K562 (cell line): Measurements from ENCODE around the gene NEU1. TPM values are rescaled to one million over a fixed set of nuclear protein-coding genes. Genes with fewer than 3 reads are reported as not detected.
A peak's percentile ranks its signal among the peaks of the same experiment; 100 is the strongest.

Experiments
- ARID2 ChIP-seq: fragments of 450-650 bp; IDR thresholded peaks from 2 replicates; pipeline ENCODE4 v1.6.1; 2017; ENCODE audit warnings: antibody characterized with exemption, mild to moderate bottlenecking
- ARNT ChIP-seq, 2 experiments: fragments of 450-650 bp; IDR thresholded peaks; 2 replicates each; pipeline ENCODE4 v1.6.1; 2016; ENCODE audit warnings: mild to moderate bottlenecking in 1 of 2
- E2F8 ChIP-seq: fragments of 450-650 bp; IDR thresholded peaks from 2 replicates; pipeline ENCODE4 v1.7.1; 2018; ENCODE audit warnings: mild to moderate bottlenecking, low read depth; ENCODE audit not compliant: partially characterized antibody
- ELF2 ChIP-seq: fragments of 250-450 bp; sonication (Bioruptor Pico); IDR thresholded peaks from 2 replicates; pipeline ENCODE4 v1.5.0; 2021; ENCODE audit warnings: mild to moderate bottlenecking
- ETS2 ChIP-seq: IDR thresholded peaks from 2 replicates; pipeline ENCODE4 v1.6.1; 2016; ENCODE audit warnings: borderline replicate concordance, missing genetic modification characterization, mild to moderate bottlenecking, moderate library complexity, missing compliant biosample characterization; ENCODE audit not compliant: poor library complexity, severe bottlenecking
- KDM5B ChIP-seq: fragments of 200-600 bp; sonication (generic); IDR thresholded peaks from 2 replicates; pipeline ENCODE4 v1.6.1; 2012; ENCODE audit warnings: low read depth, mild to moderate bottlenecking, moderate library complexity, low read length, control low read depth, inconsistent platforms; ENCODE audit not compliant: insufficient replicate concordance
- MEF2A ChIP-seq: IDR thresholded peaks from 2 replicates; pipeline ENCODE4 v1.6.1; 2011; ENCODE audit warnings: low read depth, mild to moderate bottlenecking, low read length, moderate library complexity; ENCODE audit not compliant: control insufficient read depth
- NR1H2 ChIP-seq: sonication (generic); formaldehyde crosslinking; IDR thresholded peaks from 2 replicates; pipeline ENCODE4 v1.4.0; 2020; ENCODE audit warnings: mild to moderate bottlenecking, missing genetic modification reagents
- PHB2 ChIP-seq: fragments of 450-650 bp; IDR thresholded peaks from 2 replicates; pipeline ENCODE4 v1.6.1; 2017; ENCODE audit warnings: low read depth
- RAD21 ChIP-seq, 2 experiments: fragments of 250-450 bp in 1 of 2; fragments of 450-650 bp in 1 of 2; sonication (Bioruptor Pico) in 1 of 2; formaldehyde crosslinking in 1 of 2; IDR thresholded peaks in 1 of 2; conservative IDR thresholded peaks in 1 of 2; 2 replicates each; pipeline versions ENCODE4 v1.4.0 to v1.8.0; 2020 to 2022; ENCODE audit warnings: mild to moderate bottlenecking in 2 of 2, moderate library complexity in 1 of 2
- RFX7 ChIP-seq: fragments of 250-450 bp; sonication (Bioruptor Pico); IDR thresholded peaks from 2 replicates; pipeline ENCODE4 v1.5.1; 2021; ENCODE audit warnings: mild to moderate bottlenecking
- SAP30 ChIP-seq: fragments of 200-600 bp; sonication (generic); IDR thresholded peaks from 2 replicates; pipeline ENCODE4 v1.6.1; 2012; ENCODE audit warnings: borderline replicate concordance, low read depth, mild to moderate bottlenecking, moderate library complexity, low read length, control low read depth, inconsistent platforms; ENCODE audit not compliant: insufficient read depth, poor library complexity, severe bottlenecking
- SIRT6 ChIP-seq: IDR thresholded peaks from one replicate; pipeline ENCODE4 v1.6.1; 2012; ENCODE audit warnings: low read depth, mild to moderate bottlenecking, control low read depth, inconsistent platforms, low read length, moderate library complexity
- XRCC5 ChIP-seq: fragments of 200-400 bp; formaldehyde crosslinking; IDR thresholded peaks from 2 replicates; pipeline ENCODE4 v1.6.1; 2017; ENCODE audit warnings: low read depth, mild to moderate bottlenecking, low read length
- ZBTB33 ChIP-seq: sonication (generic); formaldehyde crosslinking; IDR thresholded peaks from 2 replicates; pipeline ENCODE4 v1.8.1; 2023; ENCODE audit warnings: mild to moderate bottlenecking, missing genetic modification reagents
- ZBTB7A ChIP-seq: IDR thresholded peaks from 2 replicates; pipeline ENCODE4 v1.6.1; 2011; ENCODE audit warnings: low read depth, mild to moderate bottlenecking, low read length, moderate library complexity, borderline replicate concordance; ENCODE audit not compliant: control insufficient read depth
- ZNF512 ChIP-seq: IDR thresholded peaks from 2 replicates; pipeline ENCODE4 v1.6.1; 2016; ENCODE audit warnings: missing genetic modification characterization, missing compliant biosample characterization
- polyA plus RNA-seq, 8 experiments: library from polyadenylated mRNA; depleted of rRNA in 4 of 8; stranded (reverse) in 5 of 8; unstranded in 3 of 8; fragments of >200 nt; fragmentation: Nextera tagmentation in 2 of 8; fragmentation: Illumina TruSeq in 1 of 8; extraction: Ambion mirVana in 2 of 8; extraction: Trizol in 1 of 8; gene quantifications; 2 replicates each; pipeline versions ENCODE4 v1.2.1 to v1.2.3, GENCODE V29; 2011 to 2014; ENCODE audit warnings: inconsistent platforms in 1 of 8, missing spikeins in 1 of 8
- total RNA-seq, 7 experiments: library from RNA; depleted of rRNA in 6 of 7; stranded (reverse); fragments of >200 nt in 6 of 7; fragmentation: Illumina TruSeq in 2 of 7; extraction: Trizol in 2 of 7; gene quantifications; 2 replicates each; pipeline versions ENCODE4 v1.2.1 to v1.2.3, GENCODE V29; 2011 to 2021; ENCODE audit warnings: low replicate concordance in 1 of 7

NEU1 gene
- total and polyA plus RNA-seq, 9 of the 15 experiments (the other 6 are each of a cell fraction or from before 2014, with no cell fraction given): 14.8 to 67.8 (median 51.0) TPM

- TF ChIP-seq ELF2: 0 out of 2 replicates have a peak, but pooled peaks have one; percentile 42
- peak; percentile 90 for TF ChIP-seq SIRT6
- 0 out of 2 replicates have a peak, but pooled peaks have one; percentile 36 for TF ChIP-seq MEF2A
- peak; percentile 18 for TF ChIP-seq E2F8
- peak; percentile 29 to 32; a peak in 1 of 4 replicates for TF ChIP-seq RAD21 (CRISPR knock-in tag; conservative IDR thresholded peaks at IDR 0.05 in 1 of 2, IDR thresholded peaks at IDR 0.05 in 1 of 2)
- TF ChIP-seq NR1H2 (CRISPR knock-in tag): peak; percentile 25; the same call in 1 of the 2 replicates
- TF ChIP-seq ARID2: peak; percentile 32; the same call in 1 of the 2 replicates
- TF ChIP-seq ZBTB7A: no peak
- peak; percentile 56 for TF ChIP-seq KDM5B
- TF ChIP-seq XRCC5: 0 out of 2 replicates have a peak, but pooled peaks have one; percentile 13
- TF ChIP-seq ZNF512 (tag): no peak; the same call in none of the 2 replicates
- TF ChIP-seq SAP30: peak; percentile 54
- TF ChIP-seq RFX7 (CRISPR knock-in tag): 0 out of 2 replicates have a peak, but pooled peaks have one; percentile 55
- 0 out of 2 replicates have a peak, but pooled peaks have one; percentile 5 for TF ChIP-seq PHB2
- TF ChIP-seq ZBTB33 (CRISPR knock-in tag): 0 out of 2 replicates have a peak, but pooled peaks have one; percentile 47
- no peak for TF ChIP-seq ETS2 (tag)
- TF ChIP-seq ARNT (IDR thresholded peaks at IDR 0.05): peak in 1 of 2 experiments; percentile 82; a peak in 2 of 4 replicates
Measured at GRCh38 chr6:31836474-31837368, 25.9 kb downstream of the NEU1 start (continued).
